Lower leg skin (tissue), 4 donors: ENCODE measurements around the gene EYA3. TPM values are rescaled to one million over a fixed set of nuclear protein-coding genes. Genes with fewer than 3 reads are reported as not detected.

ENCODE experiments used
- DNase-seq, 2 donors: peaks; one replicate each; pipeline ENCODE4 v3.0.0-alpha.2; 2019; ENCODE audit warnings: low spot score in 2 of 2
- H3K4me3 ChIP-seq: fragments of 200-600 bp; sonication (generic); 2 replicates; pipeline ENCODE4 v1.5.1; 2017; ENCODE audit warnings: mild to moderate bottlenecking, low read depth; ENCODE audit not compliant: poor library complexity, severe bottlenecking
- CTCF ChIP-seq, 3 donors: fragments of 450-650 bp; IDR thresholded peaks; one replicate each; pipeline ENCODE4 v1.5.1; 2016; ENCODE audit warnings: antibody characterized with exemption in 3 of 3, mild to moderate bottlenecking in 3 of 3, moderate library complexity in 2 of 3
- POLR2A ChIP-seq, 2 donors: fragments of 450-650 bp; IDR thresholded peaks; one replicate each; pipeline ENCODE4 v1.6.1; 2016 to 2017; ENCODE audit warnings: antibody characterized with exemption in 2 of 2, mild to moderate bottlenecking in 1 of 2, moderate library complexity in 1 of 2
- WGBS, 2 donors: methylation state at CpG; one replicate each; pipeline ENCODE4 v1.1.5; 2018; 5-methylcytosine and 5-hydroxymethylcytosine counted together
- intact Hi-C: fragments of 100-400 bp; cut with DNase I; formaldehyde crosslinking; loops from one replicate; pipeline ENCODE4 v1.15.0; 2023; ENCODE audit warnings: low total_unique reads
- total RNA-seq, 4 donors: library from RNA; depleted of rRNA; stranded (reverse); fragments of >200 nt; gene quantifications; one replicate each; pipeline ENCODE4 v1.1.0, GENCODE V29; 2016

The EYA3 gene
- total RNA-seq, 4 donors from 2014 or later: 14.9 to 20.1 (median 17.1) TPM

DNA sequence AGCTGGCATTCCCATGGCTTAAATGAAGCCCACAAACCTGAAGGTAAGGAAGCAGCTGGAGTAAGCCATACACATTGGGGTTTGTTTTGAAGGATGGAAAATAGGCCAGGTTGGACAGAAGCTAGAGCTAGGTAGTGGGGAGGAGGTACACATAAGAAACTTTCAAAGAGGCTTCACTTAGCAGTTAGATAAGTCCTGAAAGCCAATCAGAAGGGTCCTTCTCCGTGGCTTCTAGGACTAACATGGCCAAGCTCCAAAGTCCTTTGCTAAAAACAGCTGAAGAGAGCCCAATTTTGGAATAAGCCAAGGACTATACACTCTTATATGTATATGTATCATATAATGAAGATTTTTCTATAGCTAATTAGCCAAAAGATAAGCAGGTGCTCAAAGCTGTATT lies 1.8 kb downstream of the EYA3 start:
- H3K4me3 ChIP-seq: no peak overlapping the region
- WGBS, 2 donors: 93 to 94% methylated on average over 1 of the region's 1 CpG
- no peak for DNase-seq
- TF ChIP-seq CTCF (IDR thresholded peaks at IDR 0.05): no peak
- TF ChIP-seq POLR2A (IDR thresholded peaks at IDR 0.05): no peak
- intact Hi-C loops: no loop called here

DNA sequence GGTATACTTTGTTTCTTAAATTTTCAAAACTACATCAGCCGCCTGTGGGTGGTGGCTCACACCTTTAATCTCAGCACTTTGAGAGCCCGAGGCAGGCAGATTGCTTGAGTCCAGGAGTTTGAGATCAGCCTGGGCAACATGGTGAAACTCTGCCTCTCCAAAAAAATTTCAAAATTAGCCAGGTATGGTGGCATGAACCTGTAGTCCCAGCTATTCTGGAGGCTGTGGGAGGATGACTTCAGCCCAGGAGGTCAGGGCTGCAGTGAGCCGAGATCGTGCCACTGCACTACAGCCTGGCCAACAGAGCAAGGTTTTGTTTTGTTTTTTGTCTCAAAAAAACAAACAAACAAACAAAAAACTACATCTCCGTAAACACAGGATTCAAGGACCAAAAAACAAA lies 3.3 kb downstream of the EYA3 start:
- intact Hi-C loops: no loop called here
- TF ChIP-seq CTCF (IDR thresholded peaks at IDR 0.05): no peak
- no peak for TF ChIP-seq POLR2A (IDR thresholded peaks at IDR 0.05)
- WGBS, 2 donors: 78% methylated on average over 5 of the region's 5 CpGs
- no peak overlapping the region for H3K4me3 ChIP-seq
- DNase-seq: no peak

GRCh38 chr1:28083876-28084275 lies 4.5 kb downstream of the EYA3 start:
- WGBS, 2 donors: 26 to 51% methylated on average over 1 of the region's 1 CpG
- intact Hi-C loops: no loop called here
- TF ChIP-seq POLR2A (IDR thresholded peaks at IDR 0.05) (no peak), CTCF (IDR thresholded peaks at IDR 0.05) (no peak)
- DNase-seq: no peak
- H3K4me3 ChIP-seq: no peak overlapping the region

DNA sequence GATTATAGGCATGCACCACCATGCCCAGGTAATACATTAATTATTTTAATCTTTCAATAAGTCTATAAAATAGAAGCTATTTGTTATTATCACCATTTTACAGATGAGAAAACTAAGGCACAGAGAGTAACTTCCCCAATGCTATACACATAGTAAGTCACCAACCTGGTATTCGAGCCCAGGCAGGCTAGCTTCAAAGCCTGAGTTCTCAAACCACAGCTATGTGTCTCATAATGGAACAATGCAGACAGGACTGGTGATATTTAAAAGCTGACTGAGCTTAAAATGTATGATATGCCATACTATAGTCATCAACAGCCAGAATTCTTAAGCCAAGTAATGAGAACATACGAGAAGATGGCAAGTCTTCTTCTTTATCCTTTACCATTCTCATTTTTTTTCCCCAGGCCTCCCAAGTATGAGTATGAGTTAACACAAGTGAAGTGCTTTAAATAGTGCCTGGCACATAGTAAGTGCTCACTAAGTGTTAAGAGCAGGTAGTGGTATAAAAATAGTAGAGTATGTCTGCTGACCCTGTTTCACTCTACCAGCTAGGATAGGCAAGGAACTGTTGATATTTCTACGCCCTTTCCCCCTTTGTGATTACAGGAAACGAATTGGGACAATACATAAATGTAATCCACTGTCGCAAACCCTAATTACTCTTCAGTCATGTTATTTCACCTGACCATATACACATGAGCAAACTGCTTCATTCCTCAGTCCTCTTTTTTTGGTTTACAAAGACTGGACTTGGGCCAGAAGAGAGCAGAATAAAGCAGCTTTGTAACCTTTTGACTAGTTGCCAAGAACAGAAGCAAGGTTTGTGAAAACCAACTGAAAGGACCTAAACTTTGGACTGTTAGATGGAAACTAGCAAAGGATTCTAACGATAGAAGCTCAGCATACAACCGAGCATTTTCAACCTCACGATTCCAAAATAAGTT lies 9.5 kb downstream of the EYA3 start:
- no peak for DNase-seq
- 81 to 83% methylated on average over 8 of the region's 8 CpGs for WGBS, 2 donors
- no peak overlapping the region for H3K4me3 ChIP-seq
- TF ChIP-seq CTCF (IDR thresholded peaks at IDR 0.05) (no peak), POLR2A (IDR thresholded peaks at IDR 0.05) (no peak)
- intact Hi-C loops: no loop called here

DNA sequence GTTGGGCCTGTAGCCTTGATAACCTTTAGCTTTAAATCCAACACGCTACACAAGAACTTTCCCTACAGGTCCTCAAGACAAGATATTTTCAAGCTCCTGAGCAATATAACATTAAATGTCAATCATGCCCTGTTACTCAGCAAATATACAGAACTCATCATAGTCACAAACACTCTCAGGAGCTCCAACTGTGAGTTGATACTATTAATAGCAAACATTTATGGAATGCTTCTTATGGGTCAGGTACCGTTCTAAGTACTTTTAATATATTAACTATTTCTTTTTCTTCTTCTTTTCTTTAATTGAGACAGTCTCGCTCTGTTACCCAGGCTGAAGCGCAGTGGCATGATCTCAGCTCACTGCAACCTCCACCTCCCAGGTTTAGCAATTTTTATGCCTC lies 10.1 kb downstream of the EYA3 start:
- no peak for TF ChIP-seq POLR2A (IDR thresholded peaks at IDR 0.05)
- TF ChIP-seq CTCF (IDR thresholded peaks at IDR 0.05): no peak
- no peak for DNase-seq
- 91 to 94% methylated on average over 4 of the region's 4 CpGs for WGBS, 2 donors
- no peak overlapping the region for H3K4me3 ChIP-seq
- intact Hi-C loops: no loop called here
